NCI-H510A (cell line): ENCODE measurements around the gene AKAP6.

ENCODE experiments used
- DNase-seq: peaks from one replicate; lab custom pipeline; 2025; lab: John Stamatoyannopoulos, UW

The AKAP6 gene

GRCh38 chr14:32707742-32708500, 378.8 kb downstream of the AKAP6 start:
- DNase-seq: no peak

- no peak for DNase-seq
These were observed 379.9 kb downstream of the AKAP6 start for GRCh38 chr14:32709027-32709426.

- DNase-seq: no peak
These were observed 381.2 kb downstream of the AKAP6 start for GRCh38 chr14:32710231-32710671.

- DNase-seq: peak; percentile 17
These were observed 381.9 kb downstream of the AKAP6 start for GRCh38 chr14:32710731-32711680.

GRCh38 chr14:32713856-32714255, 384.8 kb downstream of the AKAP6 start:
- DNase-seq: no peak

- no peak for DNase-seq
These were observed 390.5 kb downstream of the AKAP6 start for GRCh38 chr14:32719601-32720000.

- no peak for DNase-seq
These were observed 391.8 kb downstream of the AKAP6 start for GRCh38 chr14:32720927-32721326.

- no peak for DNase-seq
These were observed 393.6 kb downstream of the AKAP6 start for GRCh38 chr14:32722631-32723183.

GRCh38 chr14:32724867-32725471, 395.9 kb downstream of the AKAP6 start:
- DNase-seq: no peak

GRCh38 chr14:32726516-32726915, 397.4 kb downstream of the AKAP6 start:
- DNase-seq: no peak

GRCh38 chr14:32727832-32728231, 398.7 kb downstream of the AKAP6 start:
- DNase-seq: no peak

GRCh38 chr14:32728526-32728925, 399.4 kb downstream of the AKAP6 start:
- DNase-seq: no peak

- no peak for DNase-seq
These were observed 399.9 kb downstream of the AKAP6 start for GRCh38 chr14:32728976-32729375.

- DNase-seq: no peak
These were observed 402.2 kb downstream of the AKAP6 start for GRCh38 chr14:32731249-32731648.

- no peak for DNase-seq
These were observed 403.9 kb downstream of the AKAP6 start for GRCh38 chr14:32733015-32733414.

- DNase-seq: no peak
These were observed 405.2 kb downstream of the AKAP6 start for GRCh38 chr14:32734261-32734660.

GRCh38 chr14:32737621-32738020, 408.5 kb downstream of the AKAP6 start:
- no peak for DNase-seq

GRCh38 chr14:32738206-32738871, 409.2 kb downstream of the AKAP6 start:
- no peak for DNase-seq

- DNase-seq: no peak
These were observed 415.8 kb downstream of the AKAP6 start for GRCh38 chr14:32744811-32745445.

GRCh38 chr14:32754209-32754608, 425.1 kb downstream of the AKAP6 start:
- no peak for DNase-seq

- no peak for DNase-seq
These were observed 427.1 kb downstream of the AKAP6 start for GRCh38 chr14:32756173-32756572.
